Caco-2 (cell line): Measurements from ENCODE around the gene RPL37A. TPM values are rescaled to one million over a fixed set of nuclear protein-coding genes. Genes with fewer than 3 reads are reported as not detected.

Experiments used
- BruUV-seq: library from RNA; stranded (reverse); fragments of 400-500 nt; replicated peaks from 2 replicates; lab custom pipeline; 2021; lab: Mats Ljungman, UMichigan
- CTCF ChIA-PET: fragments of 300-600 bp; sonication (Branson Sonifier 250); formaldehyde crosslinking; loops from one replicate; lab custom pipeline; 2022; ENCODE audit warnings: antibody characterized with exemption; lab: Charles Lee
- POLR2A ChIA-PET: fragments of 300-600 bp; sonication (Branson Sonifier 250); formaldehyde crosslinking; loops from one replicate; lab custom pipeline; 2022; ENCODE audit warnings: antibody characterized with exemption; lab: Charles Lee
- DNase-seq, 2 experiments: peaks; one replicate each; pipeline versions ENCODE4 v3.0.0 to v3.0.0-alpha.2; 2020 to 2022
- H3K27me3 ChIP-seq: replicated peaks from 2 replicates; pipeline ENCODE4 v1.6.0; 2011; ENCODE audit warnings: low read length; ENCODE audit not compliant: control insufficient read depth, insufficient read depth
- H3K36me3 ChIP-seq: 2 replicates; pipeline ENCODE4 v1.5.1; 2011; ENCODE audit warnings: low read length; ENCODE audit not compliant: control insufficient read depth, insufficient read depth
- H3K4me1 ChIP-seq: fragments of 250-450 bp; sonication (Bioruptor Pico); 2 replicates; pipeline ENCODE4 v1.5.1; 2020; ENCODE audit warnings: mild to moderate bottlenecking
- H3K4me3 ChIP-seq: 2 replicates; pipeline ENCODE4 v1.5.1; 2011; ENCODE audit warnings: low read depth, mild to moderate bottlenecking, control low read depth, low read length
- H3K9me3 ChIP-seq: fragments of 250-450 bp; sonication (Bioruptor Pico); 2 replicates; pipeline ENCODE4 v1.5.1; 2020; ENCODE audit warnings: mild to moderate bottlenecking, moderate library complexity
- H3K27ac Mint-ChIP-seq: one replicate; pipeline ENCODE4 v1.8.0; 2022; ENCODE audit warnings: mixed read lengths; ENCODE audit not compliant: unreplicated experiment
- H3K27me3 Mint-ChIP-seq: one replicate; pipeline ENCODE4 v1.8.0; 2022; ENCODE audit warnings: mixed read lengths; ENCODE audit not compliant: insufficient read depth, unreplicated experiment
- H3K36me3 Mint-ChIP-seq: one replicate; pipeline ENCODE4 v1.8.0; 2022; ENCODE audit warnings: mild to moderate bottlenecking, mixed read lengths; ENCODE audit not compliant: insufficient read depth, unreplicated experiment
- H3K4me1 Mint-ChIP-seq: one replicate; pipeline ENCODE4 v1.8.0; 2022; ENCODE audit warnings: low read depth, mixed read lengths; ENCODE audit not compliant: unreplicated experiment
- H3K4me3 Mint-ChIP-seq: one replicate; pipeline ENCODE4 v1.8.0; 2022; ENCODE audit warnings: mild to moderate bottlenecking, moderate library complexity, mixed read lengths; ENCODE audit not compliant: unreplicated experiment
- H3K9me3 Mint-ChIP-seq: one replicate; pipeline ENCODE4 v1.8.0; 2022; ENCODE audit warnings: mixed read lengths; ENCODE audit not compliant: unreplicated experiment
- CTCF ChIP-seq, 2 experiments: fragments of 200-600 bp in 1 of 2; IDR thresholded peaks; 1 replicate in 1 of 2; 2 replicates in 1 of 2; pipeline versions ENCODE4 v1.5.1 to v1.8.0; 2011 to 2022; ENCODE audit warnings: antibody characterized with exemption in 1 of 2, control low read depth in 1 of 2, inconsistent platforms in 1 of 2, low read depth in 1 of 2, low read length in 1 of 2, mild to moderate bottlenecking in 1 of 2, moderate library complexity in 1 of 2; ENCODE audit not compliant: insufficient read depth in 1 of 2, severe bottlenecking in 1 of 2, unreplicated experiment in 1 of 2
- intact Hi-C: fragments of 100-400 bp; cut with micrococcal nuclease; formaldehyde crosslinking; loops from one replicate; pipeline ENCODE4 v1.10.0; 2022; ENCODE audit not compliant: unreplicated experiment
- total RNA-seq: library from RNA; stranded (reverse); gene quantifications from 2 replicates; pipeline ENCODE4 v1.2.3, GENCODE V29; 2022

Gene RPL37A
- total RNA-seq, 1 experiment from 2014 or later, result 2,873 TPM

GRCh38 chr2:216450784-216451183, 47.9 kb upstream of the RPL37A start:
- Histone ChIP-seq H3K4me1 (no peaks in the 10 kb centered on the region), H3K36me3 (no peaks in the 10 kb centered on the region; the same call in 1 of the 2 replicates), H3K9me3 (no peaks in the 10 kb centered on the region), H3K27me3 (no peaks in the 10 kb centered on the region), H3K4me3 (no peak overlapping the region)
- Mint-ChIP-seq H3K4me3 (no peak overlapping the region), H3K36me3 (peaks cover 34% of the 10 kb centered on the region), H3K9me3 (no peaks in the 10 kb centered on the region), H3K4me1 (no peaks in the 10 kb centered on the region), H3K27me3 (no peaks in the 10 kb centered on the region), H3K27ac (no peak overlapping the region)
- ChIA-PET POLR2A (interaction anchor here (1.3 kb wide), 1 partner anchor 48 kb away, joined by 3 read pairs; the partner anchor contains the start of gene RPL37A), CTCF (no interaction called here)
- TF ChIP-seq CTCF (IDR thresholded peaks at IDR 0.05; ENCODE audit: insufficient read depth in 1 of 2, low read depth in 1 of 2, low read length in 1 of 2, severe bottlenecking in 1 of 2, unreplicated experiment in 1 of 2), result no peak
- no peak for DNase-seq
- intact Hi-C loops, result no loop called here
- no TSS peak for BruUV-seq

GRCh38 chr2:216453955-216454614, 44.6 kb upstream of the RPL37A start:
- Histone ChIP-seq H3K9me3 (no peaks in the 10 kb centered on the region), H3K4me1 (no peaks in the 10 kb centered on the region), H3K27me3 (no peaks in the 10 kb centered on the region), H3K36me3 (no peaks in the 10 kb centered on the region; the same call in 1 of the 2 replicates), H3K4me3 (no peak overlapping the region)
- no peaks in the 10 kb centered on the region for H3K27me3 Mint-ChIP-seq
- peaks cover 18% of the 10 kb centered on the region for H3K36me3 Mint-ChIP-seq
- H3K27ac Mint-ChIP-seq, result no peak overlapping the region
- ChIA-PET POLR2A (no interaction called here), CTCF (no interaction called here)
- intact Hi-C loops, result no loop called here
- no peak overlapping the region for H3K4me3 Mint-ChIP-seq
- peaks cover 10% of the 10 kb centered on the region for H3K9me3 Mint-ChIP-seq
- BruUV-seq, result no TSS peak
- no peaks in the 10 kb centered on the region for H3K4me1 Mint-ChIP-seq
- DNase-seq, result no peak
- no peak for TF ChIP-seq CTCF (IDR thresholded peaks at IDR 0.05; ENCODE audit: insufficient read depth in 1 of 2, low read depth in 1 of 2, low read length in 1 of 2, severe bottlenecking in 1 of 2, unreplicated experiment in 1 of 2)

- intact Hi-C loops, result no loop called here
- ChIA-PET POLR2A (no interaction called here), CTCF (no interaction called here)
- no peaks in the 10 kb centered on the region for H3K36me3 ChIP-seq
- no peak for TF ChIP-seq CTCF (IDR thresholded peaks at IDR 0.05; ENCODE audit: insufficient read depth in 1 of 2, low read depth in 1 of 2, low read length in 1 of 2, severe bottlenecking in 1 of 2, unreplicated experiment in 1 of 2)
- H3K9me3 Mint-ChIP-seq, result no peaks in the 10 kb centered on the region
- no peaks in the 10 kb centered on the region for H3K4me1 Mint-ChIP-seq
- no peak overlapping the region for H3K4me3 ChIP-seq
- no peaks in the 10 kb centered on the region for H3K27me3 Mint-ChIP-seq
- H3K27ac Mint-ChIP-seq, result no peak overlapping the region
- no peak overlapping the region for H3K4me3 Mint-ChIP-seq
- H3K36me3 Mint-ChIP-seq, result no peaks in the 10 kb centered on the region
- BruUV-seq, result no TSS peak
- DNase-seq, result no peak
- no peaks in the 10 kb centered on the region for H3K9me3 ChIP-seq
- no peaks in the 10 kb centered on the region for H3K4me1 ChIP-seq
- no peaks in the 10 kb centered on the region for H3K27me3 ChIP-seq
Measured at GRCh38 chr2:216463148-216463547, 35.5 kb upstream of the RPL37A start.
